ENCODE data around the gene PPL.

The PPL gene, protein sequence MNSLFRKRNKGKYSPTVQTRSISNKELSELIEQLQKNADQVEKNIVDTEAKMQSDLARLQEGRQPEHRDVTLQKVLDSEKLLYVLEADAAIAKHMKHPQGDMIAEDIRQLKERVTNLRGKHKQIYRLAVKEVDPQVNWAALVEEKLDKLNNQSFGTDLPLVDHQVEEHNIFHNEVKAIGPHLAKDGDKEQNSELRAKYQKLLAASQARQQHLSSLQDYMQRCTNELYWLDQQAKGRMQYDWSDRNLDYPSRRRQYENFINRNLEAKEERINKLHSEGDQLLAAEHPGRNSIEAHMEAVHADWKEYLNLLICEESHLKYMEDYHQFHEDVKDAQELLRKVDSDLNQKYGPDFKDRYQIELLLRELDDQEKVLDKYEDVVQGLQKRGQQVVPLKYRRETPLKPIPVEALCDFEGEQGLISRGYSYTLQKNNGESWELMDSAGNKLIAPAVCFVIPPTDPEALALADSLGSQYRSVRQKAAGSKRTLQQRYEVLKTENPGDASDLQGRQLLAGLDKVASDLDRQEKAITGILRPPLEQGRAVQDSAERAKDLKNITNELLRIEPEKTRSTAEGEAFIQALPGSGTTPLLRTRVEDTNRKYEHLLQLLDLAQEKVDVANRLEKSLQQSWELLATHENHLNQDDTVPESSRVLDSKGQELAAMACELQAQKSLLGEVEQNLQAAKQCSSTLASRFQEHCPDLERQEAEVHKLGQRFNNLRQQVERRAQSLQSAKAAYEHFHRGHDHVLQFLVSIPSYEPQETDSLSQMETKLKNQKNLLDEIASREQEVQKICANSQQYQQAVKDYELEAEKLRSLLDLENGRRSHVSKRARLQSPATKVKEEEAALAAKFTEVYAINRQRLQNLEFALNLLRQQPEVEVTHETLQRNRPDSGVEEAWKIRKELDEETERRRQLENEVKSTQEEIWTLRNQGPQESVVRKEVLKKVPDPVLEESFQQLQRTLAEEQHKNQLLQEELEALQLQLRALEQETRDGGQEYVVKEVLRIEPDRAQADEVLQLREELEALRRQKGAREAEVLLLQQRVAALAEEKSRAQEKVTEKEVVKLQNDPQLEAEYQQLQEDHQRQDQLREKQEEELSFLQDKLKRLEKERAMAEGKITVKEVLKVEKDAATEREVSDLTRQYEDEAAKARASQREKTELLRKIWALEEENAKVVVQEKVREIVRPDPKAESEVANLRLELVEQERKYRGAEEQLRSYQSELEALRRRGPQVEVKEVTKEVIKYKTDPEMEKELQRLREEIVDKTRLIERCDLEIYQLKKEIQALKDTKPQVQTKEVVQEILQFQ (N-terminal part only)

DNA sequence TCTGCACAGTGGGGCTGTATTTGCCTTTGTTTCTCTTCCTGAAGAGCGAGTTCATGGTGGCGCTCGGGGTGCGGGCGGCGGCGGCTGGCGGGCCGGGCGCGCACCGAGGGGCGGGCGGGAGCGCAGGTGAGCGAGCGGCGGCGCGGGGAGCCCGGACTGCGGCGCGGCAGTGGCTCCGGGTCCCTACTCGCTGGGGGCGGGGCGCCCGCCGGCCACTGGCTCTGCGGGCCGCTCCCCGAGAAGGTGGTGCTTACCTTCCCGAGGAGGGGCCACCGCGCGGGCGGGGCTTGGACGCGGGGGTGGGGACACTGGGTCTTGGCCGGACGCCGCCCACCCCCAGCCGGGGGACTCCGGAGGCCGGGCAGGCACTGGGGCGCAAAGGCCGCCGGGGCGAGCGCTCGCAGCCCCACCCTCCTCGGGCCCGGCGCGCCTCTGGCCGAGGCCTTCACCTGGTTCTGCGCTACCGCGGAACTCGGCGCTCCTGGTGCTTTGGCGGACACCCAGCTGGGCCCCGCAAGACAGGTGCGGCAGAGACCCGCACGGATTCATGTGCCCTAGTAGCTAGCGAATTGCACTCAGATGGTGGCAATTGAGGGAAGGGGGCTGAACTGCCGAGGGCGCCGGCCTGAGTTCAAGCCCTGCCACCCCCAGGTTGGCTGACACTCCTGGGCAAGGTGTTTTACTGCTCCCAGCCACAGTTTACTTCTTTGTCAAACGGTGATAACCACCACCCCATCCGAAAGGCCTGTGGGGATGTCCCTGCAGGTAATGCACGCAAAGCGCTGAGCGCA, at the start of gene PPL:
PPL (minus strand) TSS at position 158 of the 791 bp plus-strand sequence; CDS start at position 55, 103 bp downstream.
- Histone ChIP-seq H3K27me3 (ENCODE audit: insufficient read depth, insufficient read length) (peaks cover 14% of the 10 kb centered on the region), H3K4me1 (ENCODE audit: insufficient read depth, insufficient read length) (peaks cover 23% of the 10 kb centered on the region), H3K9me3 (ENCODE audit: insufficient read depth, low read length) (no peaks in the 10 kb centered on the region), H3K36me3 (ENCODE audit: insufficient read depth, insufficient read length, low read length) (peaks cover 5% of the 10 kb centered on the region), H3K9ac (ENCODE audit: insufficient read length, low read depth) (peak within 1 kb of the TSS; percentile 91), H3K4me3 (ENCODE audit: insufficient read length, low read depth) (peak within 1 kb of the TSS; percentile 96)
- no peak for TF ChIP-seq YY1 (IDR thresholded peaks at IDR 0.05; ENCODE audit: insufficient read depth, insufficient read length)
- no peak for TF ChIP-seq ZNF274 (IDR thresholded peaks at IDR 0.05; ENCODE audit: low read depth, low read length)
- no peak for TF ChIP-seq SUZ12 (IDR thresholded peaks at IDR 0.05; ENCODE audit: extremely low read depth, insufficient read depth, insufficient read length)
- peak; percentile 77 for DNase-seq (ENCODE audit: low read depth, low spot score)

DNA sequence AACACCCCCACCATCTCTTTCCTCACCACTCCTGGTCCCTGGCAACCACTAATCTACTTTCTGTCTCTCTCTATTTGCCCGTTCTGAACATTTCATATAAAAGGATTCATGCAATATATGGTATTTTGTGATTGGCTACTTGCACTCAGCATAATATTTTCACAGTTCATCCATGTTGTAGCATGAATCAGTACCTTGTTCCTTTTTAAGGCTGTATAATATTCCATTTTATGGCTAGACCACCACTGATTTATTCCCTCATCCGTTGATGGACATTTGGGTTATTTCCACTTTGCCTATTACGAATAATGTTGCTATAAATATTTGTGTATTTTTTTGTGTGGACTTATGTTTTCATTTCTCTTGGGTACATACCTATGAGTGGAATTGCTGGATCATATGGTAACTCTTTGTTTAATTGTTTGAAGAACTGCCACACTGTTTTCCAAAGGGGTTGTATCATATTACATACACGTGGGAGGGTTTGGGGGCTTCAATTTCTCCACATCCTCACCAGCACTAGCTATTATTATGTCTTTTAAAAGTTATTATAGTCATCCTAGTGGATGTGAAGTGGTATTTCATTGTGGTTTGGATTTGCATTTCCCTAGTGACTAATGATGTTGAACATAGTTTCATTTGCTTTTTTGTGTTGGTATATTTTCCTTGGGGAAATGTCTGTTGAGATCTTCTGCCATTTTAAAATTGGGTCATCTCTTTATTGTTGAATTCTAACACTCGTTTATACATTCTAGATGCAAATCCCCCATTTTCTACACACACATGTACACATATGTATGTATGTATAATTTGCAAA, 47.4 kb upstream of the PPL start:
- H3K27me3 ChIP-seq (ENCODE audit: insufficient read depth, insufficient read length): peaks cover 29% of the 10 kb centered on the region
- no peak for DNase-seq (ENCODE audit: low read depth, low spot score)

DNA sequence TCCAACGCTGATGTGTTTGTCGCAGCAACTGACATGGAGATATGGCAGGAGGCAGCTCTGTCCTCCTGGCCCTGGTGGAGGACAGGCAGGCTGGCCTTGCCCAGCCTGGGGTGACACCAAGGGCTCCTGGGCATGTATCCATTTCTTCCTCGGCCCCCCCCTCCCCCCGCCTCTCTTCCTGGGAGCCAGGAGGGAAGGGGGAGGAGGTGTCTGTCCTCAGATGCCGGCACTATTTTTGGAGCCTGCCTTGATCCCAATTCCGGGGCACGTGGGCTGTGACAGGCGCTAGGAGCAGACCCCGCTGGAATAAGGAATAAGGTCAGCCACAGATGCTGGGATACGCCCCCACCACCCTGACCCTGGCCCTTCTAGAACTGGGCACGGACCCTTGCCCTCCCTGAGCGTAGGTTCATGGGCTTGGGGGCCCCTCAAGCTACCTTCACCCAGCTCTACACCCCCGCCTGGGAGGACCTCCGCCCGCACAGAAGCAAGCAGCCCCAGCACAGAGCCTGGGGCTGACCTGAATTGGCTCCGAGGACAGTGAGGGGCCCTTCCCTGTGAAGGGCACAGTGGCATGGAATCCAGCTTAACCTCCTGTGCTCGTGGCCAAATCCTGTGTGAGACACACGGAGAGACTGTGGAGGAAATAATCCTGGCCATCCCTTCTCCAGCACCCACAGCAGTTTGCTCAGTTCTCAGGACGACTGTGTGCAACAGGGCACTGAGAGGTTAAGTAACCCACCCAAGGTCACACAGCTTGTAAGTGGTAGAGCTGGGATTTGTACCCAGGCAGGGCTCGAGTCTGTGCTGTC, 45.3 kb upstream of the PPL start:
- Histone ChIP-seq H3K4me3 (ENCODE audit: insufficient read length, low read depth) (no peak overlapping the region), H3K4me1 (ENCODE audit: insufficient read depth, insufficient read length) (peaks cover 4% of the 10 kb centered on the region), H3K9ac (ENCODE audit: insufficient read length, low read depth) (peak overlapping the region; percentile 47), H3K27me3 (ENCODE audit: insufficient read depth, insufficient read length) (peaks cover 12% of the 10 kb centered on the region), H3K9me3 (ENCODE audit: insufficient read depth, low read length) (no peaks in the 10 kb centered on the region; the same call in 1 of the 2 replicates), H3K36me3 (ENCODE audit: insufficient read depth, insufficient read length, low read length) (no peaks in the 10 kb centered on the region)
- TF ChIP-seq ZNF274 (IDR thresholded peaks at IDR 0.05; ENCODE audit: low read depth, low read length) (no peak), YY1 (IDR thresholded peaks at IDR 0.05; ENCODE audit: insufficient read depth, insufficient read length) (no peak), SUZ12 (IDR thresholded peaks at IDR 0.05; ENCODE audit: extremely low read depth, insufficient read depth, insufficient read length) (no peak)
- DNase-seq (ENCODE audit: low read depth, low spot score): no peak

More for the DNA sequence above, 47.4 kb upstream of the PPL start:
- peaks cover 4% of the 10 kb centered on the region for H3K4me1 ChIP-seq (ENCODE audit: insufficient read depth, insufficient read length)
- TF ChIP-seq ZNF274 (IDR thresholded peaks at IDR 0.05; ENCODE audit: low read depth, low read length) (no peak), SUZ12 (IDR thresholded peaks at IDR 0.05; ENCODE audit: extremely low read depth, insufficient read depth, insufficient read length) (no peak), YY1 (IDR thresholded peaks at IDR 0.05; ENCODE audit: insufficient read depth, insufficient read length) (no peak)
- no peak overlapping the region for H3K9ac ChIP-seq (ENCODE audit: insufficient read length, low read depth)
- no peaks in the 10 kb centered on the region for H3K36me3 ChIP-seq (ENCODE audit: insufficient read depth, insufficient read length, low read length)
- no peaks in the 10 kb centered on the region; the same call in 1 of the 2 replicates for H3K9me3 ChIP-seq (ENCODE audit: insufficient read depth, low read length)
- H3K4me3 ChIP-seq (ENCODE audit: insufficient read length, low read depth): no peak overlapping the region

GRCh38 chr16:4981473-4981872, 44.5 kb upstream of the PPL start:
- Histone ChIP-seq H3K36me3 (ENCODE audit: insufficient read depth, insufficient read length, low read length) (no peaks in the 10 kb centered on the region), H3K4me3 (ENCODE audit: insufficient read length, low read depth) (no peak overlapping the region), H3K9me3 (ENCODE audit: insufficient read depth, low read length) (no peaks in the 10 kb centered on the region; the same call in 1 of the 2 replicates), H3K4me1 (ENCODE audit: insufficient read depth, insufficient read length) (peaks cover 4% of the 10 kb centered on the region), H3K9ac (ENCODE audit: insufficient read length, low read depth) (no peak overlapping the region), H3K27me3 (ENCODE audit: insufficient read depth, insufficient read length) (peaks cover 4% of the 10 kb centered on the region)
- no peak for TF ChIP-seq ZNF274 (IDR thresholded peaks at IDR 0.05; ENCODE audit: low read depth, low read length)
- TF ChIP-seq YY1 (IDR thresholded peaks at IDR 0.05; ENCODE audit: insufficient read depth, insufficient read length): no peak
- no peak for TF ChIP-seq SUZ12 (IDR thresholded peaks at IDR 0.05; ENCODE audit: extremely low read depth, insufficient read depth, insufficient read length)
- DNase-seq (ENCODE audit: low read depth, low spot score): no peak

DNA sequence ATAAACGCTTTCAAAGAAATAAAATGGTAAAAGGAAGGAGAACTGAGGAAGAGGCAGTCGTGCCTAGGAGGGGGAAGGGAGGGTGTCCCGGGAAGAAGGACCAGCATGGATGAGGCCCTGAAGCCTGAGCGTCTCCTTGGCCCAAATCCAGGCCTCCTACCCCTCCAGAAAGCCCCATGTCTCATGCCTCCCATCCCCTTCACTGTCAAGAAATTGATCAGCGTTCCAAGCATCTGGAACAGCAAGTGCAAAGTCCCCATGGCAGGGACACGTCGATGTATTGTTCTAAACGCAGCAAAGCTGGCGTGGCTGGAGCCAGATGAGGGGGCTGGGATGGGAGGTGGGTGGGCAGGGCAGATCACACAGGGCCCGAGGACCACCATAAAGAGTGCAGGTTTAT, 43.7 kb upstream of the PPL start:
- H3K9ac ChIP-seq (ENCODE audit: insufficient read length, low read depth): no peak overlapping the region
- no peak for DNase-seq (ENCODE audit: low read depth, low spot score)
- no peaks in the 10 kb centered on the region for H3K27me3 ChIP-seq (ENCODE audit: insufficient read depth, insufficient read length)
- H3K9me3 ChIP-seq (ENCODE audit: insufficient read depth, low read length): no peaks in the 10 kb centered on the region; the same call in 1 of the 2 replicates
- no peak overlapping the region for H3K4me3 ChIP-seq (ENCODE audit: insufficient read length, low read depth)
- no peaks in the 10 kb centered on the region for H3K36me3 ChIP-seq (ENCODE audit: insufficient read depth, insufficient read length, low read length)
- peaks cover 4% of the 10 kb centered on the region for H3K4me1 ChIP-seq (ENCODE audit: insufficient read depth, insufficient read length)
- TF ChIP-seq SUZ12 (IDR thresholded peaks at IDR 0.05; ENCODE audit: extremely low read depth, insufficient read depth, insufficient read length): no peak
- no peak for TF ChIP-seq ZNF274 (IDR thresholded peaks at IDR 0.05; ENCODE audit: low read depth, low read length)
- TF ChIP-seq YY1 (IDR thresholded peaks at IDR 0.05; ENCODE audit: insufficient read depth, insufficient read length): no peak
